EL (cell line): ENCODE measurements around the gene NFIB.

Experiments used
- DNase-seq: peaks from one replicate; pipeline ENCODE4 v3.0.0-alpha.2; 2016

NFIB gene

DNA sequence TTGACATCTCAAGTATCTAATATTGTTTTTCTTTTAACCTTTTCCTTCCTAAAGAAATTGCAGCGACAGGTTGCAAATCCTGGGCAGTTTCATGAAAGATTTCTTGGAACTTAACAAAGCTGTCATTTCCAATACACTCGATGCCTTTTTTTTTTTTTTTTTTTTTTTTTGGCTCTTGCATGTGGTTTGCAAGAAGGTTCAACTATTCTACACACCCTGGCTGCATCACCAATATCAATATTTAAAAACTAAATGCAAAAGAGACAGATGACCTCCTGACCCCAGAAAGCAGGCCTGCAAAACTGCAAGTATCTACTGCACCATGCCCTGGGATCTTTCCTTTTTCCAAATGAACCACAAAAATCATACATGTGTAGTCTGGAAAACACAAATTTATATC is 4.4 kb upstream of the NFIB start:
- DNase-seq, result no peak

DNA sequence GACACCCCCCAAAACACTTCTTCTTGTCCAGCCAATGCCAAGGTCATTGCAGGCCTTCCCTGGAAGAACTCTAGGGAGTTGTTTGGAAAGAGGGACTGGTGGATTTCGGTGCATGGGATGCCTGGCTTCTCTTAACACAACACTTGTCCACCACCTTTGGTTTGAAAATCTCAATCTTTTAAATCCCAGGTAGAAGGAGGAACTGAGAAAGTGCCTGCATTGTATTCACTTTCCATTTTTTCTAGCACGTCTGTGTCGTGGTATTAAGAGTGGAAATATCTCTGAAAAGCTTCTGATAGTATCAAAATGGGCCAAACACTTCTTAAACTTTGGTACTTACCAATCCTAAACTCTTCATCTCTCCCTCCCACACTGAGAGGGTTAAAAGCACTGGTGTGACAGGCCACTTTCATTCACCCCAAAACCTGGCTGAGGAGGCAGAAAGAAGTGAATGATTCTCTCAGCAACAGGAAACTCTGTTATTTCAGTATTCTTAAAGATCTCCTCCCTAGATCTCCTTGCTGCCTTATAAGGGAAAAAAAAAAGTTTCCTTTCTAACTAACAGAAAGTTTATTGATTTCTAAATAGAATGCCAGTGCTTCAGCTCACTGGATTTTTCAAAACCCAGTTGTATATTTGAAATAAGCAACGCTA is 3.9 kb upstream of the NFIB start:
- DNase-seq, result no peak

GRCh38 chr9:14316602-14317300 is 2.8 kb upstream of the NFIB start:
- DNase-seq, result no peak

GRCh38 chr9:14315875-14316601 is 2.1 kb upstream of the NFIB start:
- DNase-seq, result peak; percentile 3

- peak; percentile 71 for DNase-seq
Measured at GRCh38 chr9:14314929-14315874, 1.3 kb upstream of the NFIB start.

DNA sequence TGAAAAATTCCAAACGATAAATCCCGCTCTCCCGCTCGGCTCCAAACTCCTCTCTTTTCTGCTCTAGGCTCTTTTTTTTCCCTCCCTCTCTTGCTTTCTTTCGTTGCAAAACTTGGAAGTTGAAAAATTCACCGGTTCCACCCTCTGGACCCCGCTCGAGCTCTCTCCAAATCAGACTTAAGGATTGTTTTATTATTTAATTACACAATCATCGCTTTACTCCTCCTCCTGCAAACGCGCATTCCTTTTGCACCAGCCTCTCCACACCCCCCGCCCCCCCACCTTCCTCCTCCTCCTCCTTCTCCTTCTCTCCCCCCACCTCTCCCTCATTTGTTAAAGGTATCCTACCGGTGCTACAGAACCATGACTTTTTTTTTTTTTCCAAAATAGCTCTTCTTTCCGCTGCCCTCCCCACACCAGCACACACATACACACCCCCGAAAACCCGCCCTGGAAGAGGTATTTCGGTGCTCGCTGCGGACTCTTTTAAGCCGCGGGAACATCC is 535 bp upstream of the NFIB start:
- peak; percentile 70 for DNase-seq

DNA sequence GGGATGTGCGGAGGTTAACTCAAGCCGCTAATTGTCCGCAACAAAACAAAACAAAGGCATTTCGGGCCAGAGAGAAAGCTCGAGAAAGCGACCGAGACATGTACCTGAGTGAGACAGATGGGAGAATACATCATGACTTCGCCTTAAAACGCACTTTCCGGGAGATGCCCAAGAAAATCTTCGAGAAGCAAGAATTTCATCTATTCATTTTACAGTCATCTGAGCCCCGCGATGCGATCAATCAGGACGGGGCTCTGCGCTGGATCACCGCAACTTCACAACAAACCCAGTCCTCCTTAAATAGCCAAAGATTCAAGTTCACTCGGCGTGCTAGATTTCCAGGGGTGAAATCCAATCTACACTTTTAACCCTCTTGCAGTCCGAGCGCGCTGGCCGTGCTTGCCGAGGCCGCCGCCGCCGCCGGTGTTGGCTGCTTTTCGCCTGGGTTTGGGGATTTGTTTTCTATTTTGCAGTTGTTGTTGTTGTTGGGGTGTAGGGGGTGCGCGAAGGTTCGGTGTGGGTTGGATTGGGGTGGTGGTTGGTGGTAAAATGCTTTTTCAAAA is 482 bp downstream of the NFIB start:
- DNase-seq, result peak; percentile 16

DNA sequence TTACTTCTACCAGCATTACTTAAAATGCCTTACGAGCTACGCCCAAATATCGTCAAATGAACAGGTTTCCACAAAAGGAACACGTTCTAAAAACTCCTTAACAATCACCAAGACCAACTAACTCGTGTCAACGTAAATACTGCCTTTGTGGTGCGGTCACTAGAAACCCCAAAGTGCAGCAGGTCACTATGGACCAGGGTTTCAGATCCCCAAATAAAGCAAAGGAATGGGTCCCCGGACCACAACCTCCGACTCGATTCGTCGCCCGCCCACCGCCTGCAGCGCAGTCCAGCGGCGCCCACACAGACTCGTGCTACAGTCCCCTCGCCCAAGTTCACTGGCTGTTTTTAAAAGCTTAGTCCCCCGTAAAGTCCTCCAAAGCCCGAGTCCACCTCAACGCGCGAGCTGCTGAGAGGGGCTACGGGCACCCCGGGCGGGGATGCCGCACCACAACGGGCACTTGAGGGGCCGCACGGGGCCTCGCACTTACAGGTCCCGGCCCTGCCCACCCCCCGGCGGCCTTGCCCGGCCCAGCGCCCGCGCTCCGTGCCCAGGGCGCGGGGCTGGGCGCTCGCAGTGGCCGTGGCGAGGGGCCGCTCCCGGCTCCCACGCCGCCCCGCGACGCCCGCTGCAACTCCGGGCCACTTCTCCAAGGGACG is 1.1 kb downstream of the NFIB start:
- peak; percentile 8 for DNase-seq

- no peak for DNase-seq
Measured at GRCh38 chr9:14311956-14312685, 1.8 kb downstream of the NFIB start.

DNA sequence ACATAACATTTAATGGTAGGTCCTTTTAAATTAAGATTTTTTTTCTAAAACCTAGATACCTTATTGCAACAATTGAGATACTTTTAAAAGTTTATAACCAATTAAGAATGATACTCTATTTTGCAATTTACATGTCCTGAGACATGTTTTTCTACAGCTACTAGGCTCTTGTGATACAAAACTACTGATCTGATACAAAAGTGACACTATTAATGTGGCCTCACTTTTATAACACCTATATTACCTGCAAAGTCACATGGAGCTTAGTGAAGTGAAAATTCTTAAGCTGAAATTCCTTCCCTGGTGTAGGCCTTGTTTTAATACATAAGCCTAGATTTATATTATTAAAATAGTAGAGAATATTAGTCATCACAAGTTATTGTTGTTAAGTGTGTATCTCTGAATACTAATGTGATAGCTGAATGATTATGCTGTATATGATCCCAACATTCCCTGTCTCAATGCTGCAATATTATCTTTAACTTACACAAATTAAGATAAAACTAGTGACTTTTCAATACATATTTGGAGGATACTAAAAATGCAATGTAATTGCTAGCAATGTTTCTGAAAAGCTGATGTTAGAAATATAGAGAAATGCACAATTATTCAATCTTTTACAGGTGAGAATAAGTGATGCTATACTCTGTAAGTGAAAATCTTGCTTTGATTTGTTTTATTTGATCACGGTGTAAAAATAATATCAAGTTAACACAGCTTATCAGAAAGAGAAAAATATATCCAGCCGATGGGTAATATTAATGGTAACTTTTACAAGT is 2.6 kb downstream of the NFIB start:
- no peak for DNase-seq

GRCh38 chr9:14310311-14310710 is 3.6 kb downstream of the NFIB start:
- no peak for DNase-seq

DNA sequence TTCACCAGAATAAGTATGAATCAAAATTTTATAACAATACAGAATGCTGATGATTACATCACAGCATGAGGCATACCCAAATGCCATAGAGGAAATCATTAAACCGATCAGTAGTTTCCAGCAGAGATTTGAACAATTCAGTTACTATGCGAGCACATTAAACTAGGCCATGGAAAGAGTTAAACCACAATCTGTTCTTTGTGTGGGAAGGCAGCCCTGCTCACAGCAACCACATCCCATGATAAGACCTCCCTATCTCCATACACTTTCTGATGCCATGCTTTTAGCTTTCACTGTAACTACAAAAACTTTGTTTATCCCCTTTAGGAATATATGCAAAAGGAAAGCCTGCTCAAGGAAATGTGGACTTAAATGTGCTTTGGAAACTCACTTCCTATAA is 4.5 kb downstream of the NFIB start:
- DNase-seq, result no peak

DNA sequence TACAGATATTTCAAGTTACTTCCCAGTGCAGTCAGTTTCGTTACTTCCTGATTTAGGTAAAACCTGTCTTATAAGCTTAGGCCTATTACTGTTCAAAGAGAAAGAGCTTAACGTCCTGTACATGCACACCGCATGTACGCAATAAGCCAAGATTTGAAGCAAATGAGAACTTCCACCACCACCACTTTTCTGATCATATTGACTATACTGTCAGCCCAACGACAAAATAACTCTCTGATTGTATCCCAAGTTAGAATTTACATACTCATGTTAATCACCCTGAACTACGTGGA is 5.1 kb downstream of the NFIB start:
- DNase-seq, result no peak

DNA sequence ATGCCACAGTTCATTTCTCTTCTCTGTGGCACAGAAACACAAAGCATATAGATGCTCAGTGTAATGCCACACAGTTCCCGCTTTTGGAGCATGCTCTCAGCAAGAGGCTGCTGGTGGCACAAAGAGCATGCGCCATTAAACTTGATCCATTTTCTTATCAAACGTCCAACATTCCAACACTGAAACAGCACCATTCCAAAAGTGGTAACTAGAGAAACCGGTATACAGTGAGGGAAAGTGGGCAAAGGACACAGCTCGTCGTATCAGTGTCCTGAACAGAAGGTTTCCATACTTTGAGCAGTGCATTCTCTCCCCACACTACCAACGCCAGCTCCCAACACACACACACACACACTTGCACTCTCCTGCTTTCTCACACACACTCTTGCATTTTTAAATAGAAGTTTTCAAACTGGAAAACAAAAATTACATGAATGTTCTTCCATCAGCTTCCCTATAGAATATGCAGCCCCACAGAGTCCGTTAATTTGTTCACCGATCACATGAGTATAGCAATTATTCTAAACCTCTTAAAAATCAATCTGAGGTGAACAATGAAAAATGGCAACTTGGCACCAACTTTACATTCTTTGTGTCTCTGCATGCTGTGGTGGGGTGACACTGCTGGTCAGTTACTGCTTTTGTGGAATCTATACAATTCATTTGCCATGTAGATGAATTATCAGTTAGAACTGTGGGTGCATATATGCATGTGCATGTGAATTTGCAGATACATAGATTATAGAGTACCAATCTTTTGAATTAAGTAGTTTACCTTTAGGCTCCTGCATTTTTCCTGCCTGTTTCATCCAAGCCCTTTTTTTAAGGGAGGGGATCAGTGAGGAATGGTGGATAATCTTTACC is 5.7 kb downstream of the NFIB start:
- no peak for DNase-seq

DNA sequence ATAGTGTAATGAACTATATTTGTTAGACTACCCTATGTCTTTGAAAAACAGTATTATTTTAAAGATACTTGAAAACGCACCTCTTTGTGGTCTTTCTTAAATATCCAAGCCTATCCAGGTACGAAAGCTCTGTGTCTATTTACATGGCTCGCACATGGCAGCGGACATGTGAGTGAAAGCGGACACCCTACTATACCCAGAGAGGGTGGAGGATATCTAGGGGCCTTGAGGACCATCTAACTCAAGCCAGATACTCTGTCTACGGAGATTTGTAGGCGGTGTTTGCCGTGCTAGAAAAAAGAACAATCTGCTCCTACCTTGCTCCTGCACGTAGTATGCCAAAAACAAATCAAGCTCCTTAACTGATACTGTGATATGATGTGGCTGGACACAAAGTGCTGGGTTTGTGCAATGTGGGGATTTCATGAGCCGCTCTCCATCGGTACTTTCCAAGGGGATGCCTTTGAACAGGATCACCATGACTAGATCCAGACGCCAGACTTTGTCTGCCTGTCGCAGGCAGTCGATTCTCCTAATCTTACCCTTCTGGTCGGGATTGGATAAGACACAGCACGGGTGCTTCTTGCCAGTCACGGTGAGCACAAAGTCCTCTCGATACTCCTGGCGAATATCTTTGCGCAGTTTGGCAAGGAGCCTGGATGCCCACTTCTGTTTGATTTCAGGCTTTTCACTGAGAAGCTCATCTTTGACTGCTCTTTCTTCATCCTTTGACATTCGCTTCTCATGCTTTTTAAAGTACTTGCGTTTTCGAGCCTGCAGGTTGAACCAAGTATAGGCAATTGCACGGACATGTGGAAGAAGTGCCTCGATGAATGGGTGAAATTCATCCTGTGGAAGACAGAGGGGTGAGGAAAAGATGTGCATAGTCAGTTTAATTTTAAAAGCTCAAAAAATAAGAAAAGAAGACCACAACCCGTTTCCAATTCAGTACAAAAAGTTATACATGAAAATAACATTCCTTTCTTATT is 7.0 kb downstream of the NFIB start:
- DNase-seq, result no peak

DNA sequence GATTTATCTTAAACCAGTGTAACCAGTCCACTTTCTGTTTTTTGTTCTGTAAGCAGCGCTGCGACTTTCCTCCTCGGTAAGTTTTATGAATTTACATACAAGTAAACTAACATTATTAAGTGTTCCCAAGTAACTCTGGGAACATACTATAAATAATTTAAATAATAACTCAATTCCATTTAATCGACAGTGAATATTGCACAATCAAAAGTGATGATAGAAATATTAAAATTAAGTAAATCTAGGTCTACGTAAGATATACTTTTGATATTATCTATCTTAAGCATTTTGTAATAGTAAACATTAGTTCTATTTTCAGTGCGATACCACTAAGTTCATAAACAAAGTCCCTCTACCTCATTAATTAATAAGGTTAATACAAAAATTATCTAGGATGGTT is 7.8 kb downstream of the NFIB start:
- DNase-seq, result no peak

- DNase-seq, result no peak
Measured at GRCh38 chr9:14304259-14304658, 9.7 kb downstream of the NFIB start.

DNA sequence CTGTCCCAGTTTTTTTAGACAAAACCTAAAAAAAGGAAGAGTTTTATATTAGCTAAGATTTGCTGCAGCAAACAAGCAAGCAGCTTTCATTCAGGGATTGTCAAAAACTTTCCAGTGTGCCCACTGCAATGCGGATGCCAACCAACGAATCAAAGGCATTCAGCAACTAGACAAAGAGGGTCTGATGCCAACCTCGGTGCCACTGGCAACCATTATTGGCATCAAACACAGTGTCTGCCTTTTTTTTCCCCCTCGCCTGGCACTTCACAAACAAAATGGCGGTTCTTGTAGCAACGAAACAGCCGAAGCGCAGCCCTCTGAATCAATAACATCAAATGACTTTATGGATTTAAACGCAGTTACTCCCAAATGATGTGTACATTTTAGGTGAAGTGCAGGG is 10.4 kb downstream of the NFIB start:
- DNase-seq, result no peak
